Smooth muscle cell (in vitro differentiated cells): ENCODE data around the gene ALDH1A1. TPM values are rescaled to one million over a fixed set of nuclear protein-coding genes. Genes with fewer than 3 reads are reported as not detected.
"Not testable (repeated sequence)": the region's sequence is repeated elsewhere in the genome, so short reads cannot be mapped to it uniquely, and the experiment has no call there.

Experiments
- DNase-seq: peaks from one replicate; lab custom pipeline; 2025; ENCODE audit not compliant: unreplicated experiment; lab: John Stamatoyannopoulos, UW
- H2AFZ ChIP-seq: fragments of 200-600 bp; sonication (generic); 2 replicates; pipeline ENCODE4 v1.6.0; 2016; ENCODE audit warnings: antibody characterized with exemption, low read depth, mild to moderate bottlenecking
- H3F3A ChIP-seq: fragments of 200-600 bp; sonication (generic); 2 replicates; pipeline ENCODE4 v1.6.0; 2017; ENCODE audit warnings: antibody characterized with exemption, low read depth
- H3K27ac ChIP-seq: fragments of 200-600 bp; sonication (generic); 2 replicates; pipeline ENCODE4 v1.5.1; 2016; ENCODE audit warnings: low read depth, mild to moderate bottlenecking
- H3K27me3 ChIP-seq: fragments of 200-600 bp; sonication (generic); 2 replicates; pipeline ENCODE4 v1.6.1; 2016; ENCODE audit warnings: low read depth, mild to moderate bottlenecking
- H3K36me3 ChIP-seq: fragments of 200-600 bp; sonication (generic); 2 replicates; pipeline ENCODE4 v1.5.1; 2016; ENCODE audit warnings: low read depth
- H3K4me1 ChIP-seq: fragments of 200-600 bp; sonication (generic); 2 replicates; pipeline ENCODE4 v1.5.1; 2016; ENCODE audit warnings: low read depth
- H3K4me2 ChIP-seq: fragments of 200-600 bp; sonication (generic); 2 replicates; pipeline ENCODE4 v1.6.0; 2016; ENCODE audit warnings: mild to moderate bottlenecking
- H3K4me3 ChIP-seq: fragments of 200-600 bp; sonication (generic); 2 replicates; pipeline ENCODE4 v1.5.1; 2016; ENCODE audit warnings: mild to moderate bottlenecking
- H3K79me2 ChIP-seq: fragments of 200-600 bp; sonication (generic); 2 replicates; pipeline ENCODE4 v1.6.0; 2016; ENCODE audit warnings: low read depth, mild to moderate bottlenecking
- H3K9ac ChIP-seq: fragments of 200-600 bp; sonication (generic); 2 replicates; pipeline ENCODE4 v1.6.0; 2016; ENCODE audit warnings: low read depth
- H3K9me3 ChIP-seq: fragments of 200-600 bp; sonication (generic); replicated peaks from 2 replicates; pipeline ENCODE4 v1.5.1; 2016; ENCODE audit warnings: low read depth
- H4K20me1 ChIP-seq: fragments of 200-600 bp; sonication (generic); 2 replicates; pipeline ENCODE4 v1.6.0; 2016; ENCODE audit warnings: low read depth
- WGBS: methylation state at CpG from one replicate; pipeline ENCODE4 v1.1.7; 2016; ENCODE audit warnings: low lambda C conversion rate; 5-methylcytosine and 5-hydroxymethylcytosine counted together
- polyA plus RNA-seq: library from polyadenylated mRNA; unstranded; fragments of >200 nt; fragmentation: Nextera tagmentation; extraction: Ambion mirVana; gene quantifications from 2 replicates; pipeline ENCODE4 v1.2.1, GENCODE V29; 2016
- total RNA-seq: library from RNA; depleted of rRNA; stranded (reverse); fragments of >200 nt; gene quantifications from 2 replicates; pipeline ENCODE4 v1.2.3, GENCODE V29; 2014
- TF ChIP-seq, protein P1 (sequence below): fragments of 200-600 bp; sonication (generic); IDR thresholded peaks from 2 replicates; pipeline ENCODE4 v1.5.1; 2017; ENCODE audit warnings: borderline replicate concordance, mild to moderate bottlenecking, antibody characterized with exemption; ENCODE audit not compliant: insufficient read depth, poor library complexity, severe bottlenecking

Gene ALDH1A1
- total and polyA plus RNA-seq, 2 experiments from 2014 or later = 0.07 to 0.09 TPM

GRCh38 chr9:72943844-72944462 lies 8.9 kb downstream of the ALDH1A1 start:
- Histone ChIP-seq H2AFZ (no peak overlapping the region), H3K27me3 (peaks cover 1% of the 10 kb centered on the region), H3K36me3 (no peaks in the 10 kb centered on the region), H3F3A (no peaks in the 10 kb centered on the region), H4K20me1 (no peaks in the 10 kb centered on the region), H3K4me3 (no peak overlapping the region), H3K27ac (no peak overlapping the region), H3K4me1 (no peaks in the 10 kb centered on the region), H3K9me3 (no peaks in the 10 kb centered on the region), H3K4me2 (no peak overlapping the region), H3K79me2 (no peaks in the 10 kb centered on the region), H3K9ac (no peak overlapping the region)
- WGBS = 91% methylated on average over 2 of the region's 2 CpGs
- no peak for DNase-seq
- TF ChIP-seq, protein P1, sequence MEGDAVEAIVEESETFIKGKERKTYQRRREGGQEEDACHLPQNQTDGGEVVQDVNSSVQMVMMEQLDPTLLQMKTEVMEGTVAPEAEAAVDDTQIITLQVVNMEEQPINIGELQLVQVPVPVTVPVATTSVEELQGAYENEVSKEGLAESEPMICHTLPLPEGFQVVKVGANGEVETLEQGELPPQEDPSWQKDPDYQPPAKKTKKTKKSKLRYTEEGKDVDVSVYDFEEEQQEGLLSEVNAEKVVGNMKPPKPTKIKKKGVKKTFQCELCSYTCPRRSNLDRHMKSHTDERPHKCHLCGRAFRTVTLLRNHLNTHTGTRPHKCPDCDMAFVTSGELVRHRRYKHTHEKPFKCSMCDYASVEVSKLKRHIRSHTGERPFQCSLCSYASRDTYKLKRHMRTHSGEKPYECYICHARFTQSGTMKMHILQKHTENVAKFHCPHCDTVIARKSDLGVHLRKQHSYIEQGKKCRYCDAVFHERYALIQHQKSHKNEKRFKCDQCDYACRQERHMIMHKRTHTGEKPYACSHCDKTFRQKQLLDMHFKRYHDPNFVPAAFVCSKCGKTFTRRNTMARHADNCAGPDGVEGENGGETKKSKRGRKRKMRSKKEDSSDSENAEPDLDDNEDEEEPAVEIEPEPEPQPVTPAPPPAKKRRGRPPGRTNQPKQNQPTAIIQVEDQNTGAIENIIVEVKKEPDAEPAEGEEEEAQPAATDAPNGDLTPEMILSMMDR = no peak

DNA sequence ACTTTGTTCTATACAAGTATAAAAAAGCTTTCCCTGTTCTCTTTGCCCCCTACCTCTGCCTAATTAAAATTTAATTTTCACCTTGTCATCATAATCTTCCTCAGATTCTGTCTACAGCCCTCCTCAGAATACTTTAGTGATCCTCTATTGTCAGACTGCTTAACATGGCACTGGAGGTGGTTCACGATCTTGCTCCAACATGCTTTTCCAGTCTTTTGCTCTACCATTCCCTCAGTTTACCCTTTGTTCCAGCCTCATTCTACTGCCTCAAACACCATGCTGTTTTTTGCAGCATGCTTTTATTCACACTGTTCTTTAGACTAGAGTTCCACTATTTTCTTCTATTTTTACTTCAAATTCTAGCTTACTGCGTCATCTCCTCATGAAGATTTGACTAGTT lies 10.4 kb downstream of the ALDH1A1 start:
- Histone ChIP-seq H4K20me1 (no peaks in the 10 kb centered on the region), H3K27ac (no peak overlapping the region), H3K79me2 (no peaks in the 10 kb centered on the region), H3K4me1 (no peaks in the 10 kb centered on the region), H3K9me3 (no peaks in the 10 kb centered on the region), H3K9ac (no peak overlapping the region), H3K4me3 (no peak overlapping the region), H3K4me2 (no peak overlapping the region), H3K27me3 (no peaks in the 10 kb centered on the region), H2AFZ (no peak overlapping the region), H3F3A (no peaks in the 10 kb centered on the region), H3K36me3 (no peaks in the 10 kb centered on the region)
- DNase-seq = no peak
- WGBS = 93% methylated on average over 2 of the region's 2 CpGs
- TF ChIP-seq, protein P1 = no peak

DNA sequence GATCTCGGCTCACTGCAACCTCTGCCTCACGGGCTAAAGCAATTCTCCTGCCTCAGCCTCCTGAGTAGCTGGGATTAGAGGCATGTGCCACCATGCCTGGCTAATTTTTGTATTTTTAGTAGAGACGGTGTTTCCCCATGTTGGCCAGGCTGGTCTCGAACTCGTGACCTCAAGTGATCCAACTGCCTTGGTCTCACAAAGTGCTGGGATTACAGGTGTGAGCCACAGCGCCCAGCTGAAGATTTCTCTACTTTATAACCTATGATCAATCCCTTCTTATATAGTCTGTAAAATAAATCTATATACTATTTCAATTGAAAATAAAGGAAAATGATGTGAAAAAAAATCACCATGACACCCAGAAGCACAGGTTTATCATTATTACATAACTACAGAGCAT lies 13.3 kb downstream of the ALDH1A1 start:
- 89% methylated on average over 6 of the region's 6 CpGs for WGBS
- H3K27me3 ChIP-seq, H3K27ac ChIP-seq: not testable (repeated sequence)

GRCh38 chr9:72937545-72937944 lies 15.3 kb downstream of the ALDH1A1 start:
- whole genome bisulfite sequencing = 91% methylated on average over 4 of the region's 4 CpGs
- Histone ChIP-seq H3K36me3 (no peaks in the 10 kb centered on the region), H3K4me3 (no peak overlapping the region), H3K9ac (no peak overlapping the region), H3K4me2 (no peak overlapping the region), H3K9me3 (no peaks in the 10 kb centered on the region), H3F3A (no peaks in the 10 kb centered on the region), H4K20me1 (no peaks in the 10 kb centered on the region), H3K4me1 (peaks cover 18% of the 10 kb centered on the region), H3K79me2 (no peaks in the 10 kb centered on the region), H3K27me3 (no peaks in the 10 kb centered on the region), H3K27ac (no peak overlapping the region), H2AFZ (no peak overlapping the region)
- TF ChIP-seq, protein P1 = no peak
- no peak for DNase-seq

More for the DNA sequence above, 13.3 kb downstream of the ALDH1A1 start:
- H3K9ac ChIP-seq, H2AFZ ChIP-seq, H3K79me2 ChIP-seq, H3K9me3 ChIP-seq, H3K4me3 ChIP-seq, H3K36me3 ChIP-seq, DNase-seq, H4K20me1 ChIP-seq, H3K4me2 ChIP-seq, H3F3A ChIP-seq: not testable (repeated sequence)
- peaks cover 15% of the 10 kb centered on the region for H3K4me1 ChIP-seq
